Measurements from ENCODE around the gene NOD1. TPM values are rescaled to one million over a fixed set of nuclear protein-coding genes. Genes with fewer than 3 reads are reported as not detected.

The NOD1 gene
- total RNA-seq, 2 donors from 2014 or later: 3.6 to 4.6 TPM

DNA sequence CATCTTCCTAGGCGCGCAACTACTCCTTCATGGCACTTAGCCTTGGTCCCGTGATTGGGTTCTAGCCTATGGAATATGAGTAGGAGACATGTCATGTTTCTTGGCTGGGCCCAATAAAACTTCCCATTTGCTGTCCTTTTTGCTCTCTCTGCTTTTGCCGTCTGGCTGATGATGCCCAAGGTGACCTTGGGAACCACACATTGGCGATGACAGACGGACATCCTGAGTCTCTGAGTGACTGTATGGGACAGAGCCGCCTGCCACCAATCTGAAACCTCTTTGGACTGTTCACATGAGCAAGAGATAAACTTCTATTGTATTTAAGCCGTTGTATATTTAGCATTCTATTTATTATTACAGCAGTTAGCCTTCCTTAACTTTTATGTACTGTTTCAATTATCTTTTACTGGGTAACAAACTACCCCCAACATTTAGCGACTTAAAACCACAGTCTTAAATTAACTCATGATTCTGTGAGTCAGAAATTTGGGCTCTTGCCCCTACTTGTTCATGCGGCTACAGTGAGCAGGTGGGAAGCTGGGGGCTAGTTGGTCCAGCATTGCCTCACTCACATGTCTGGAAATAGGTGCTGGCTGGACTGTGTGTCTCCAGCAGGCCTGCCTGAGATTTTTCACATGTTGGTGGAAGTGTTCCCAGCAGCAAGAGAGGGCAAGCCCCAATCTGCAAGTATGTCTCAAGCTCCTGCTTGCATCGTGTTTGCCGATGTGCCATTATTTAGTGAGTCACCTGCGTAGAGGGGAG is 71.7 kb downstream of the NOD1 start:
- WGBS, 2 donors: 91% methylated on average over 13 of the region's 13 CpGs

GRCh38 chr7:30405179-30405578 is 73.4 kb downstream of the NOD1 start:
- intact Hi-C loops (cut with DNase I): loop anchor here (10.0 kb wide), 1 partner anchor 240 kb away; no protein-coding TSS in a partner anchor
- no peak for ATAC-seq
- peaks cover 3% of the 10 kb centered on the region for H3K4me1 ChIP-seq
- WGBS, 2 donors: 94 to 95% methylated on average over 2 of the region's 2 CpGs
- peaks cover 0 to 3% of the 10 kb centered on the region in 2 donors for H3K36me3 ChIP-seq (replicated peaks in 1 of 2; ENCODE audit: insufficient read depth in 1 of 2, low read depth in 2 of 2)
- no peak overlapping the region for H3K27ac ChIP-seq
- H3K4me3 ChIP-seq: no peak overlapping the region
- no peaks in the 10 kb centered on the region for H3K27me3 ChIP-seq
- no peak for TF ChIP-seq CTCF (IDR thresholded peaks at IDR 0.05)
- TF ChIP-seq POLR2A (IDR thresholded peaks at IDR 0.05): no peak
- H3K9me3 ChIP-seq: no peaks in the 10 kb centered on the region
- no peak for DNase-seq

More for the DNA sequence above, 71.7 kb downstream of the NOD1 start:
- no peak for DNase-seq
- TF ChIP-seq CTCF (IDR thresholded peaks at IDR 0.05): no peak
- no peak for TF ChIP-seq POLR2A (IDR thresholded peaks at IDR 0.05)
- peaks cover 3% of the 10 kb centered on the region for H3K4me1 ChIP-seq
- ATAC-seq: no peak
- H3K9me3 ChIP-seq: no peaks in the 10 kb centered on the region
- H3K36me3 ChIP-seq (replicated peaks in 1 of 2; ENCODE audit: insufficient read depth in 1 of 2, low read depth in 2 of 2): peaks cover 0 to 3% of the 10 kb centered on the region in 2 donors
- no peak overlapping the region for H3K27ac ChIP-seq
- H3K4me3 ChIP-seq: no peak overlapping the region
- H3K27me3 ChIP-seq: no peaks in the 10 kb centered on the region
- intact Hi-C loops (cut with DNase I): loop anchor here (10.0 kb wide), 1 partner anchor 242 kb away; no protein-coding TSS in a partner anchor

GRCh38 chr7:30403477-30403876 is 75.1 kb downstream of the NOD1 start:
- no peak for DNase-seq
- Histone ChIP-seq H3K4me3 (no peak overlapping the region), H3K27ac (no peak overlapping the region), H3K4me1 (peaks cover 3% of the 10 kb centered on the region), H3K9me3 (no peaks in the 10 kb centered on the region), H3K27me3 (no peaks in the 10 kb centered on the region), H3K36me3 (replicated peaks in 1 of 2; ENCODE audit: insufficient read depth in 1 of 2, low read depth in 2 of 2) (peaks cover 0 to 3% of the 10 kb centered on the region in 2 donors)
- ATAC-seq: no peak
- intact Hi-C loops (cut with DNase I): loop anchor here (10.0 kb wide), 1 partner anchor 239 kb away; no protein-coding TSS in a partner anchor
- 86 to 91% methylated on average over 3 of the region's 3 CpGs for WGBS, 2 donors
- no peak for TF ChIP-seq POLR2A (IDR thresholded peaks at IDR 0.05)

- H3K4me1 ChIP-seq: no peaks in the 10 kb centered on the region
- no peak for TF ChIP-seq POLR2A (IDR thresholded peaks at IDR 0.05)
- TF ChIP-seq CTCF (IDR thresholded peaks at IDR 0.05): no peak
- no peak overlapping the region for H3K27ac ChIP-seq
- H3K4me3 ChIP-seq: no peak overlapping the region
- no peaks in the 10 kb centered on the region for H3K36me3 ChIP-seq (replicated peaks in 1 of 2; ENCODE audit: insufficient read depth in 1 of 2, low read depth in 2 of 2)
- WGBS, 2 donors: 81 to 88% methylated on average over 7 of the region's 7 CpGs
- no peaks in the 10 kb centered on the region for H3K27me3 ChIP-seq
- intact Hi-C loops (cut with DNase I): no loop called here
- H3K9me3 ChIP-seq: no peaks in the 10 kb centered on the region
- no peak for ATAC-seq
- no peak for DNase-seq
Measured at GRCh38 chr7:30396389-30396788, 82.2 kb downstream of the NOD1 start.

DNA sequence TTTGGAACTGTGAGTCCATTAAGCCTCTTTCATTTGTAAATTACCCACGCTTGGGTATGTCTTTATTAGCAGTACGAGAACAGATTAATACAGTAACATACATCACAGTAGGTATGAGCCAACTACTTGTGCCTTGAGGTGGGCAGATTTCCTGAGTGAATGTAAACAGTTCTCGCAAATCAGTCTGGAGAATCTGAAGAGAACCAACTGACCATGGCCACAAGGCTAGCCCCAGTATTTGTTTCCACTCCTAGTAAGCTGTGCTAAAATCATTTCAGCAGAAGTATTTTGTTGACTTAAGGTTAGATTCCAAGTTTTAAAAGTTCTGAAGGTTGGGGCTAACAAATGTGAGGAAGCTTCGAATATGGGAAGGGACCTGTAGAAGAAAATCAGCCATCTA is 82.9 kb downstream of the NOD1 start:
- Histone ChIP-seq H3K27me3 (no peaks in the 10 kb centered on the region), H3K9me3 (no peaks in the 10 kb centered on the region), H3K36me3 (replicated peaks in 1 of 2; ENCODE audit: insufficient read depth in 1 of 2, low read depth in 2 of 2) (no peaks in the 10 kb centered on the region), H3K27ac (no peak overlapping the region), H3K4me1 (no peaks in the 10 kb centered on the region), H3K4me3 (no peak overlapping the region)
- ATAC-seq (no peak), DNase-seq (no peak)
- WGBS, 2 donors: 83 to 91% methylated on average over 4 of the region's 4 CpGs
- intact Hi-C loops (cut with DNase I): no loop called here
- TF ChIP-seq POLR2A (IDR thresholded peaks at IDR 0.05) (no peak), CTCF (IDR thresholded peaks at IDR 0.05) (no peak)
